HG03571 (cell line): Measurements from ENCODE around the gene TET2.

ENCODE experiments used
- ATAC-seq: cut with Tn5 transposase; IDR thresholded peaks from one replicate; pipeline ENCODE4 v1.9.1; 2021; ENCODE audit not compliant: unreplicated experiment

TET2 gene

GRCh38 chr4:105140684-105141490, 5.8 kb upstream of the TET2 start:
- ATAC-seq = no peak

GRCh38 chr4:105145156-105145902, 1.3 kb upstream of the TET2 start:
- ATAC-seq = no peak

GRCh38 chr4:105145903-105146275, 787 bp upstream of the TET2 start:
- peak; percentile 28 for ATAC-seq

GRCh38 chr4:105147016-105147552, 408 bp downstream of the TET2 start:
- peak; percentile 1 for ATAC-seq

GRCh38 chr4:105147553-105148161, 981 bp downstream of the TET2 start:
- ATAC-seq = no peak

- no peak for ATAC-seq
Measured at GRCh38 chr4:105148356-105148755, 1.7 kb downstream of the TET2 start.

- no peak for ATAC-seq
Measured at GRCh38 chr4:105148776-105149175, 2.1 kb downstream of the TET2 start.

- no peak for ATAC-seq
Measured at GRCh38 chr4:105149771-105150170, 3.1 kb downstream of the TET2 start.

- ATAC-seq = no peak
Measured at GRCh38 chr4:105150503-105150902, 3.8 kb downstream of the TET2 start.

GRCh38 chr4:105153749-105154148, 7.1 kb downstream of the TET2 start:
- no peak for ATAC-seq

- ATAC-seq = no peak
Measured at GRCh38 chr4:105154576-105154975, 7.9 kb downstream of the TET2 start.

GRCh38 chr4:105155426-105155825, 8.8 kb downstream of the TET2 start:
- ATAC-seq = no peak

- no peak for ATAC-seq
Measured at GRCh38 chr4:105158837-105159236, 12.2 kb downstream of the TET2 start.

- ATAC-seq = no peak
Measured at GRCh38 chr4:105162123-105162796, 15.6 kb downstream of the TET2 start.

GRCh38 chr4:105164548-105164947, 17.9 kb downstream of the TET2 start:
- no peak for ATAC-seq

GRCh38 chr4:105166066-105166465, 19.4 kb downstream of the TET2 start:
- no peak for ATAC-seq

GRCh38 chr4:105170711-105171110, 24.0 kb downstream of the TET2 start:
- ATAC-seq = no peak

- no peak for ATAC-seq
Measured at GRCh38 chr4:105171912-105172311, 25.2 kb downstream of the TET2 start.

GRCh38 chr4:105174098-105174497, 27.4 kb downstream of the TET2 start:
- no peak for ATAC-seq

- no peak for ATAC-seq
Measured at GRCh38 chr4:105179539-105180401, 33.1 kb downstream of the TET2 start.
